Ovary (tissue), 3 donors: ENCODE results near the gene TIRAP.

Source experiments
- EP300 ChIP-seq: sonication (generic); formaldehyde crosslinking; IDR thresholded peaks from one replicate; pipeline ENCODE4 v1.6.1; 2017; ENCODE audit warnings: antibody characterized with exemption
- POLR2A ChIP-seq: fragments of 450-650 bp; IDR thresholded peaks from one replicate; pipeline ENCODE4 v1.6.1; 2017; ENCODE audit warnings: antibody characterized with exemption, mild to moderate bottlenecking, moderate library complexity
- TF ChIP-seq, protein P1 (sequence below), 3 donors: fragments of 450-650 bp in 2 of 3; fragments of 200-600 bp in 1 of 3; IDR thresholded peaks; one replicate each; pipeline versions ENCODE4 v1.5.1 to v1.8.0; 2016 to 2022; ENCODE audit warnings: antibody characterized with exemption in 3 of 3, mild to moderate bottlenecking in 1 of 3
- donor health status: DM: no; HTN: no; CAD: no.

DNA sequence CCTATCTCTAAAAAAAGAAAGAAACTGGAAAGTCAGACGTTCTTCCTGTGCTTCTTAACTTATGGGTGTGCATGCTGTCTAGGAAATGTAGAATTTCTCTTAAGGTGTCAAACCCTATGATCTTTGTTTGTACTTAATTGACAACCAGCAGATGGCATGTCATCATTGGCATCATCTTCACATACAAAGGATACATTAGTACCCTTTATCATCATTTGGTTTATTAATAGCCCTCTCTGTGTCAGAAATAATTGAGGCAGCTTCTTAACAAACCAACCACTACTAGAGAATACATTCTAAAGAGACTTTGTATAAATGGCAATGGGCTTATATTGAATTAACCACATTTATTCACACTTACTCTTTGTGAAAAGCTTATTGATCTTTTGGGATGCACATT, 28.1 kb upstream of the TIRAP start:
- TF ChIP-seq, protein P1, sequence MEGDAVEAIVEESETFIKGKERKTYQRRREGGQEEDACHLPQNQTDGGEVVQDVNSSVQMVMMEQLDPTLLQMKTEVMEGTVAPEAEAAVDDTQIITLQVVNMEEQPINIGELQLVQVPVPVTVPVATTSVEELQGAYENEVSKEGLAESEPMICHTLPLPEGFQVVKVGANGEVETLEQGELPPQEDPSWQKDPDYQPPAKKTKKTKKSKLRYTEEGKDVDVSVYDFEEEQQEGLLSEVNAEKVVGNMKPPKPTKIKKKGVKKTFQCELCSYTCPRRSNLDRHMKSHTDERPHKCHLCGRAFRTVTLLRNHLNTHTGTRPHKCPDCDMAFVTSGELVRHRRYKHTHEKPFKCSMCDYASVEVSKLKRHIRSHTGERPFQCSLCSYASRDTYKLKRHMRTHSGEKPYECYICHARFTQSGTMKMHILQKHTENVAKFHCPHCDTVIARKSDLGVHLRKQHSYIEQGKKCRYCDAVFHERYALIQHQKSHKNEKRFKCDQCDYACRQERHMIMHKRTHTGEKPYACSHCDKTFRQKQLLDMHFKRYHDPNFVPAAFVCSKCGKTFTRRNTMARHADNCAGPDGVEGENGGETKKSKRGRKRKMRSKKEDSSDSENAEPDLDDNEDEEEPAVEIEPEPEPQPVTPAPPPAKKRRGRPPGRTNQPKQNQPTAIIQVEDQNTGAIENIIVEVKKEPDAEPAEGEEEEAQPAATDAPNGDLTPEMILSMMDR (IDR thresholded peaks at IDR 0.05): no peak
- TF ChIP-seq POLR2A (no peak), EP300 (no peak)
